GM23338 (cell line): ENCODE measurements around the gene MVB12B. TPM values are rescaled to one million over a fixed set of nuclear protein-coding genes. Genes with fewer than 3 reads are reported as not detected.

ENCODE experiments used
- ATAC-seq: fragments of 200-7000 bp; cut with Tn5 transposase; 3 replicates; pipeline ENCODE4 v1.9.1; 2020
- DNase-seq: peaks from one replicate; pipeline ENCODE4 v3.0.0-alpha.2; 2015; ENCODE audit warnings: low spot score
- H2AFZ ChIP-seq: fragments of 200-600 bp; sonication (generic); 2 replicates; pipeline ENCODE4 v1.8.0; 2016; ENCODE audit warnings: antibody characterized with exemption, mild to moderate bottlenecking, moderate library complexity
- H3F3A ChIP-seq: fragments of 200-600 bp; sonication (generic); replicated peaks from 2 replicates; pipeline ENCODE4 v1.8.0; 2017; ENCODE audit warnings: antibody characterized with exemption, mixed run types, low read depth
- H3K27ac ChIP-seq: fragments of 200-600 bp; sonication (generic); 2 replicates; pipeline ENCODE4 v1.6.1; 2016; ENCODE audit warnings: low read depth
- H3K27me3 ChIP-seq: fragments of 200-600 bp; sonication (generic); 2 replicates; pipeline ENCODE4 v1.8.0; 2016; ENCODE audit warnings: mild to moderate bottlenecking, mixed run types, moderate library complexity; ENCODE audit not compliant: insufficient read depth
- H3K36me3 ChIP-seq: fragments of 200-600 bp; sonication (generic); 2 replicates; pipeline ENCODE4 v1.8.0; 2016; ENCODE audit warnings: mild to moderate bottlenecking; ENCODE audit not compliant: insufficient read depth
- H3K4me1 ChIP-seq: fragments of 200-600 bp; sonication (generic); 2 replicates; pipeline ENCODE4 v1.8.0; 2016; ENCODE audit warnings: mild to moderate bottlenecking, moderate library complexity; ENCODE audit not compliant: insufficient read depth
- H3K4me2 ChIP-seq: fragments of 200-600 bp; sonication (generic); 2 replicates; pipeline ENCODE4 v1.7.1; 2017; ENCODE audit warnings: mixed run types
- H3K4me3 ChIP-seq: fragments of 200-600 bp; sonication (generic); 2 replicates; pipeline ENCODE4 v1.6.1; 2016; ENCODE audit warnings: mixed run types
- H3K79me2 ChIP-seq: fragments of 200-600 bp; sonication (generic); replicated peaks from 2 replicates; pipeline ENCODE4 v1.8.0; 2017; ENCODE audit warnings: mild to moderate bottlenecking; ENCODE audit not compliant: insufficient read depth
- H3K9me2 ChIP-seq: fragments of 200-600 bp; sonication (generic); 2 replicates; pipeline ENCODE4 v1.8.0; 2017; ENCODE audit not compliant: insufficient read depth
- H4K20me1 ChIP-seq: fragments of 200-600 bp; sonication (generic); replicated peaks from 2 replicates; pipeline ENCODE4 v1.8.0; 2017; ENCODE audit warnings: mild to moderate bottlenecking; ENCODE audit not compliant: insufficient read depth
- H3K27ac Mint-ChIP-seq: 2 replicates; pipeline ENCODE4 v1.8.0; 2020; ENCODE audit warnings: inconsistent platforms, mild to moderate bottlenecking, moderate library complexity, mixed read lengths
- H3K27me3 Mint-ChIP-seq: 3 replicates; pipeline ENCODE4 v1.8.0; 2022; ENCODE audit warnings: low read depth, mild to moderate bottlenecking, moderate library complexity, mixed read lengths, inconsistent platforms; ENCODE audit not compliant: insufficient read depth, poor library complexity
- H3K36me3 Mint-ChIP-seq: 3 replicates; pipeline ENCODE4 v1.8.0; 2021; ENCODE audit warnings: low read depth, mild to moderate bottlenecking, inconsistent platforms, moderate library complexity, mixed read lengths
- H3K4me1 Mint-ChIP-seq: 3 replicates; pipeline ENCODE4 v1.8.0; 2020; ENCODE audit warnings: mild to moderate bottlenecking, inconsistent platforms, mixed read lengths
- H3K4me3 Mint-ChIP-seq: 3 replicates; pipeline ENCODE4 v1.8.0; 2021; ENCODE audit warnings: moderate library complexity, mild to moderate bottlenecking, inconsistent platforms, mixed read lengths
- H3K9me3 Mint-ChIP-seq: 3 replicates; pipeline ENCODE4 v1.8.0; 2020; ENCODE audit warnings: moderate library complexity, mild to moderate bottlenecking, inconsistent platforms, mixed read lengths
- CREB1 ChIP-seq: fragments of 250-450 bp; sonication (Bioruptor Pico); IDR thresholded peaks from 2 replicates; pipeline ENCODE4 v1.5.0; 2020; ENCODE audit warnings: low read depth, mild to moderate bottlenecking, moderate library complexity
- CTCF ChIP-seq, 2 experiments: fragments of 200-600 bp in 1 of 2; sonication (generic) in 1 of 2; conservative IDR thresholded peaks; 2 replicates each; pipeline versions ENCODE4 v1.5.1 to v1.6.1; 2016 to 2017; ENCODE audit warnings: antibody characterized with exemption in 2 of 2, low read depth in 2 of 2, mild to moderate bottlenecking in 2 of 2, moderate library complexity in 1 of 2
- ETS1 ChIP-seq: IDR thresholded peaks from 2 replicates; pipeline ENCODE4 v1.6.1; 2016; ENCODE audit warnings: antibody characterized with exemption
- EZH2 ChIP-seq: fragments of 200-600 bp; sonication (generic); IDR thresholded peaks from one replicate; pipeline ENCODE4 v1.8.0; 2017; ENCODE audit warnings: antibody characterized with exemption, mild to moderate bottlenecking, low read depth; ENCODE audit not compliant: unreplicated experiment
- EZH2phosphoT487 ChIP-seq: fragments of 200-600 bp; sonication (generic); IDR thresholded peaks from one replicate; pipeline ENCODE4 v1.8.1; 2018; ENCODE audit warnings: antibody characterized with exemption; ENCODE audit not compliant: unreplicated experiment
- JUNB ChIP-seq: IDR thresholded peaks from one replicate; pipeline ENCODE4 v1.6.1; 2016; ENCODE audit warnings: antibody characterized with exemption; ENCODE audit not compliant: unreplicated experiment
- NANOG ChIP-seq: IDR thresholded peaks from 2 replicates; pipeline ENCODE4 v1.6.1; 2016; ENCODE audit warnings: antibody characterized with exemption, borderline replicate concordance
- POLR2AphosphoS5 ChIP-seq: IDR thresholded peaks from 2 replicates; pipeline ENCODE4 v1.6.1; 2016; ENCODE audit warnings: antibody characterized with exemption, low read depth
- REST ChIP-seq: IDR thresholded peaks from one replicate; pipeline ENCODE4 v1.6.1; 2018; ENCODE audit warnings: antibody characterized with exemption; ENCODE audit not compliant: unreplicated experiment
- STAT1 ChIP-seq: IDR thresholded peaks from one replicate; pipeline ENCODE4 v1.6.1; 2016; ENCODE audit warnings: antibody characterized with exemption; ENCODE audit not compliant: unreplicated experiment
- ZNF114 ChIP-seq: fragments of 250-450 bp; sonication (Bioruptor Pico); IDR thresholded peaks from 2 replicates; pipeline ENCODE4 v1.5.0; 2020; ENCODE audit warnings: mild to moderate bottlenecking, moderate library complexity
- ZNF331 ChIP-seq: fragments of 250-450 bp; sonication (Bioruptor Pico); IDR thresholded peaks from 2 replicates; pipeline ENCODE4 v1.5.0; 2020; ENCODE audit warnings: low read depth, mild to moderate bottlenecking, moderate library complexity
- ZNF462 ChIP-seq: fragments of 250-450 bp; sonication (Bioruptor Pico); IDR thresholded peaks from 2 replicates; pipeline ENCODE4 v1.5.0; 2020; ENCODE audit warnings: mild to moderate bottlenecking, moderate library complexity
- polyA plus RNA-seq: library from polyadenylated mRNA; unstranded; fragments of >200 nt; fragmentation: Nextera tagmentation; extraction: Ambion mirVana; gene quantifications from 2 replicates; pipeline ENCODE4 v1.2.1, GENCODE V29; 2016
- total RNA-seq: library from RNA; depleted of rRNA; stranded (reverse); fragments of >200 nt; shearing (Covaris generic); gene quantifications from 2 replicates; pipeline ENCODE4 v1.2.3, GENCODE V29; 2014

Gene MVB12B
- total and polyA plus RNA-seq, 2 experiments from 2014 or later: 1.9 to 6.6 TPM

GRCh38 chr9:126360073-126360472 lies 33.4 kb downstream of the MVB12B start:
- H3K79me2 ChIP-seq: no peaks in the 10 kb centered on the region
- Mint-ChIP-seq H3K27me3 (no peaks in the 10 kb centered on the region), H3K9me3 (peaks cover 19% of the 10 kb centered on the region; the same call in 2 of the 3 replicates)

More at GRCh38 chr9:126360073-126360472, 33.4 kb downstream of the MVB12B start:
- no peaks in the 10 kb centered on the region for H3K27me3 ChIP-seq
- H3K4me2 ChIP-seq: no peak overlapping the region
- H3K27ac ChIP-seq: no peak overlapping the region
- H4K20me1 ChIP-seq: no peaks in the 10 kb centered on the region
- H3K4me1 ChIP-seq: no peaks in the 10 kb centered on the region
- H3K36me3 Mint-ChIP-seq: peaks cover 17% of the 10 kb centered on the region; the same call in 2 of the 3 replicates
- H3K4me3 ChIP-seq: no peak overlapping the region
- no peak for TF ChIP-seq ETS1
- no peak for TF ChIP-seq ZNF462 (CRISPR knock-in tag)
- TF ChIP-seq ZNF114 (CRISPR knock-in tag): no peak
- no peak for TF ChIP-seq JUNB
- no peak for TF ChIP-seq ZNF331 (CRISPR knock-in tag)
- no peak for TF ChIP-seq CREB1 (CRISPR knock-in tag)
- no peak for TF ChIP-seq STAT1
- TF ChIP-seq CTCF (conservative IDR thresholded peaks at IDR 0.05; ENCODE audit: low read depth in 2 of 2): no peak
- no peak for TF ChIP-seq REST
- TF ChIP-seq POLR2AphosphoS5: no peak
- no peak for TF ChIP-seq EZH2phosphoT487
- TF ChIP-seq EZH2: no peak
- no peak for TF ChIP-seq NANOG
- DNase-seq (no peak), ATAC-seq (no peak)
- no peaks in the 10 kb centered on the region for H3K36me3 ChIP-seq
- H3K9me2 ChIP-seq: no peaks in the 10 kb centered on the region
- H3K27ac Mint-ChIP-seq: no peak overlapping the region
- no peak overlapping the region for H3K4me3 Mint-ChIP-seq
- H3F3A ChIP-seq: no peaks in the 10 kb centered on the region
- no peaks in the 10 kb centered on the region for H3K4me1 Mint-ChIP-seq
- no peak overlapping the region for H2AFZ ChIP-seq
